Cardiac muscle cell (in vitro differentiated cells and primary cell): ENCODE results near the gene AAK1. TPM values are rescaled to one million over a fixed set of nuclear protein-coding genes. Genes with fewer than 3 reads are reported as not detected.
A peak's percentile ranks its signal among the peaks of the same experiment; 100 is the strongest.
"Not testable (repeated sequence)": the region's sequence is repeated elsewhere in the genome, so short reads cannot be mapped to it uniquely, and the experiment has no call there.

Source experiments
- DNase-seq, 2 donors: peaks; one replicate each; pipeline versions ENCODE4 v3.0.0 to v3.0.0-alpha.2; 2010 to 2017; ENCODE audit warnings: low read depth in 1 of 2, low spot score in 1 of 2
- H3K27ac ChIP-seq: fragments of 200-600 bp; sonication (generic); 2 replicates; pipeline ENCODE4 v1.5.1; 2016
- H3K27me3 ChIP-seq: fragments of 200-600 bp; sonication (generic); 2 replicates; pipeline ENCODE4 v1.6.0; 2016; ENCODE audit warnings: control low read depth
- H3K36me3 ChIP-seq: fragments of 200-600 bp; sonication (generic); 2 replicates; pipeline ENCODE4 v1.5.1; 2016; ENCODE audit warnings: control low read depth
- H3K4me1 ChIP-seq: fragments of 200-600 bp; sonication (generic); 2 replicates; pipeline ENCODE4 v1.8.1; 2017; ENCODE audit warnings: low read depth, mild to moderate bottlenecking, mixed run types
- H3K4me3 ChIP-seq: fragments of 200-600 bp; sonication (generic); 2 replicates; pipeline ENCODE4 v1.5.1; 2016; ENCODE audit warnings: mild to moderate bottlenecking
- H3K9me3 ChIP-seq: fragments of 200-600 bp; sonication (generic); 2 replicates; pipeline ENCODE4 v1.5.1; 2017; ENCODE audit warnings: low read depth, mild to moderate bottlenecking, control low read depth
- CTCF ChIP-seq: IDR thresholded peaks from 2 replicates; pipeline ENCODE4 v1.5.1; 2012; ENCODE audit warnings: low read depth, mild to moderate bottlenecking, low read length
- polyA plus RNA-seq: library from polyadenylated mRNA; unstranded; fragments of >200 nt; fragmentation: Nextera tagmentation; extraction: Ambion mirVana; gene quantifications from 2 replicates; pipeline ENCODE4 v1.2.1, GENCODE V29; 2016
- total RNA-seq: library from RNA; depleted of rRNA; stranded (reverse); fragments of >200 nt; gene quantifications from 2 replicates; pipeline ENCODE4 v1.2.3, GENCODE V29; 2016

AAK1 gene
- total and polyA plus RNA-seq, 2 experiments from 2014 or later, result 50.0 to 50.3 TPM

- Histone ChIP-seq H3K4me1 (peaks cover 25% of the 10 kb centered on the region), H3K36me3 (no peaks in the 10 kb centered on the region), H3K27me3 (no peaks in the 10 kb centered on the region), H3K27ac (no peak overlapping the region), H3K4me3 (no peak overlapping the region), H3K9me3 (no peaks in the 10 kb centered on the region)
- DNase-seq, result no peak
- no peak for TF ChIP-seq CTCF
Measured at GRCh38 chr2:69677914-69678313, 34.4 kb upstream of the AAK1 start.

- TF ChIP-seq CTCF, result no peak
- Histone ChIP-seq H3K4me1 (peaks cover 22% of the 10 kb centered on the region), H3K27ac (no peak overlapping the region), H3K9me3 (no peaks in the 10 kb centered on the region), H3K27me3 (no peaks in the 10 kb centered on the region), H3K36me3 (no peaks in the 10 kb centered on the region), H3K4me3 (no peak overlapping the region)
- DNase-seq, result no peak
Measured at GRCh38 chr2:69676146-69676545, 32.6 kb upstream of the AAK1 start.

- H3K27ac ChIP-seq, result peak overlapping the region; percentile 84
- H3K36me3 ChIP-seq, result no peaks in the 10 kb centered on the region
- no peaks in the 10 kb centered on the region for H3K9me3 ChIP-seq
- H3K4me1 ChIP-seq, result peaks cover 22% of the 10 kb centered on the region
- no peak for DNase-seq
- no peak for TF ChIP-seq CTCF
- H3K4me3 ChIP-seq, result no peak overlapping the region
- H3K27me3 ChIP-seq, result no peaks in the 10 kb centered on the region
Measured at GRCh38 chr2:69674316-69674670, 30.8 kb upstream of the AAK1 start.

- not testable (repeated sequence) for DNase-seq, H3K9me3 ChIP-seq, H3K36me3 ChIP-seq, H3K27ac ChIP-seq, H3K27me3 ChIP-seq, H3K4me3 ChIP-seq
- H3K4me1 ChIP-seq, result peaks cover 22% of the 10 kb centered on the region
Measured at GRCh38 chr2:69673098-69673497, 29.6 kb upstream of the AAK1 start.

GRCh38 chr2:69669666-69670065 is 26.1 kb upstream of the AAK1 start:
- Histone ChIP-seq H3K9me3 (no peaks in the 10 kb centered on the region), H3K27me3 (no peaks in the 10 kb centered on the region), H3K36me3 (no peaks in the 10 kb centered on the region), H3K27ac (peak overlapping the region; percentile 16), H3K4me3 (no peak overlapping the region), H3K4me1 (peaks cover 14% of the 10 kb centered on the region)
- TF ChIP-seq CTCF, result no peak
- no peak for DNase-seq

- Histone ChIP-seq H3K4me1 (peaks cover 5% of the 10 kb centered on the region), H3K27ac (no peak overlapping the region), H3K27me3 (no peaks in the 10 kb centered on the region), H3K4me3 (no peak overlapping the region), H3K36me3 (no peaks in the 10 kb centered on the region), H3K9me3 (no peaks in the 10 kb centered on the region)
- DNase-seq, result no peak
- TF ChIP-seq CTCF, result no peak
Measured at GRCh38 chr2:69668598-69668997, 25.1 kb upstream of the AAK1 start.
